C4-2B (cell line): Measurements from ENCODE around the gene MYZAP.

Experiments
- H3K27ac ChIP-seq: fragments of 450-650 bp; 2 replicates; pipeline ENCODE4 v1.5.1; 2017
- CTCF ChIP-seq: fragments of 450-650 bp; conservative IDR thresholded peaks from 2 replicates; pipeline ENCODE4 v1.5.1; 2017; ENCODE audit warnings: mild to moderate bottlenecking
- ZFX ChIP-seq: fragments of 450-650 bp; IDR thresholded peaks from 2 replicates; pipeline ENCODE4 v1.6.1; 2017

The MYZAP gene

GRCh38 chr15:57704441-57704840, 112.7 kb downstream of the MYZAP start:
- no peak overlapping the region for H3K27ac ChIP-seq

GRCh38 chr15:57705746-57706404, 114.2 kb downstream of the MYZAP start:
- H3K27ac ChIP-seq = peak overlapping the region; percentile 100
- TF ChIP-seq ZFX = no peak
- TF ChIP-seq CTCF = no peak

More at GRCh38 chr15:57704441-57704840, 112.7 kb downstream of the MYZAP start:
- TF ChIP-seq CTCF (no peak), ZFX (no peak)

- peak within 1 kb of the TSS; percentile 100 for H3K27ac ChIP-seq
- no peak for TF ChIP-seq CTCF
- no peak for TF ChIP-seq ZFX
Observed at GRCh38 chr15:57706405-57707209, 114.9 kb downstream of the MYZAP start, which contains the start of gene POLR2M. TSS of gene POLR2M (plus strand) at chr15:57706714. CDS start at chr15:57706843, 129 bp downstream.

GRCh38 chr15:57708047-57708446, 116.3 kb downstream of the MYZAP start:
- no peak overlapping the region for H3K27ac ChIP-seq
- no peak for TF ChIP-seq CTCF
- TF ChIP-seq ZFX = no peak

- no peak for TF ChIP-seq ZFX
- no peak for TF ChIP-seq CTCF
- H3K27ac ChIP-seq = no peak overlapping the region
Observed at GRCh38 chr15:57718309-57718708, 126.6 kb downstream of the MYZAP start.

GRCh38 chr15:57720867-57721266, 129.2 kb downstream of the MYZAP start:
- H3K27ac ChIP-seq = no peak overlapping the region
- no peak for TF ChIP-seq ZFX
- TF ChIP-seq CTCF = no peak

GRCh38 chr15:57726411-57726810, 134.7 kb downstream of the MYZAP start:
- TF ChIP-seq ZFX (no peak), CTCF (no peak)
- H3K27ac ChIP-seq = no peak overlapping the region
